K562 (cell line): Measurements from ENCODE around the gene KCNJ10. TPM values are rescaled to one million over a fixed set of nuclear protein-coding genes. Genes with fewer than 3 reads are reported as not detected.

Source experiments
- BRD9 ChIP-seq: fragments of 450-650 bp; IDR thresholded peaks from 2 replicates; pipeline ENCODE4 v1.6.1; 2018; ENCODE audit warnings: low read depth; ENCODE audit not compliant: partially characterized antibody
- FOXJ2 ChIP-seq: fragments of 200-800 bp; sonication (Bioruptor generic); IDR thresholded peaks from 2 replicates; pipeline ENCODE4 v1.6.1; 2016; ENCODE audit warnings: missing genetic modification characterization, missing compliant biosample characterization
- GABPB1 ChIP-seq: sonication (generic); formaldehyde crosslinking; IDR thresholded peaks from 2 replicates; pipeline ENCODE4 v1.8.0; 2022; ENCODE audit warnings: mild to moderate bottlenecking, missing genetic modification reagents
- GTF2E2 ChIP-seq: fragments of 200-800 bp; sonication (Bioruptor generic); IDR thresholded peaks from 2 replicates; pipeline ENCODE4 v1.6.1; 2016; ENCODE audit warnings: missing genetic modification characterization, missing compliant biosample characterization
- HEY1 ChIP-seq: fragments of 250-450 bp; sonication (Bioruptor Pico); IDR thresholded peaks from 2 replicates; pipeline ENCODE4 v1.5.0; 2020; ENCODE audit warnings: mild to moderate bottlenecking, moderate library complexity, borderline replicate concordance
- HLTF ChIP-seq: fragments of 450-650 bp; IDR thresholded peaks from 2 replicates; pipeline ENCODE4 v1.6.1; 2016
- KLF10 ChIP-seq: fragments of 250-450 bp; sonication (Bioruptor Pico); IDR thresholded peaks from 2 replicates; pipeline ENCODE4 v1.6.1; 2021; ENCODE audit warnings: matching md5 sums
- PHF21A ChIP-seq: fragments of 450-650 bp; IDR thresholded peaks from 2 replicates; pipeline ENCODE4 v1.6.1; 2017; ENCODE audit warnings: low read depth, borderline replicate concordance
- PHF8 ChIP-seq: fragments of 200-600 bp; sonication (generic); IDR thresholded peaks from 2 replicates; pipeline ENCODE4 v1.6.1; 2012; ENCODE audit warnings: mixed run types, mild to moderate bottlenecking, inconsistent platforms, low read length, moderate library complexity, borderline replicate concordance
- POLR3G ChIP-seq: IDR thresholded peaks from 2 replicates; pipeline ENCODE4 v1.6.1; 2011; ENCODE audit not compliant: insufficient read length, insufficient replicate concordance; ENCODE audit errors: extremely low read depth
- RCOR1 ChIP-seq, 2 experiments: IDR thresholded peaks; 2 replicates each; pipeline ENCODE4 v1.6.1; 2012; ENCODE audit warnings: low read depth in 2 of 2, low read length in 2 of 2, borderline replicate concordance in 1 of 2, improper control_type of control experiment in 1 of 2
- RNF2 ChIP-seq: sonication (generic); IDR thresholded peaks from 2 replicates; pipeline ENCODE4 v1.6.1; 2016
- SMAD1 ChIP-seq: fragments of 150-350 bp; IDR thresholded peaks from 2 replicates; pipeline ENCODE4 v1.6.1; 2014; ENCODE audit warnings: low read length, low read depth; ENCODE audit not compliant: partially characterized antibody
- SMARCA5 ChIP-seq: fragments of 450-650 bp; IDR thresholded peaks from 2 replicates; pipeline ENCODE4 v1.6.1; 2016
- SREBF1 ChIP-seq: fragments of 150-350 bp; IDR thresholded peaks from 2 replicates; pipeline ENCODE4 v1.6.1; 2014; ENCODE audit warnings: antibody characterized with exemption, low read depth, low read length, borderline replicate concordance
- SRSF1 ChIP-seq: fragments of 200-400 bp; formaldehyde crosslinking; IDR thresholded peaks from 2 replicates; pipeline ENCODE4 v1.6.1; 2017; ENCODE audit warnings: mild to moderate bottlenecking, low read depth, low read length, moderate library complexity
- SUPT5H ChIP-seq: fragments of 450-650 bp; IDR thresholded peaks from 2 replicates; pipeline ENCODE4 v1.6.1; 2016
- TCF7 ChIP-seq: sonication (generic); IDR thresholded peaks from 2 replicates; pipeline ENCODE4 v1.6.1; 2016; ENCODE audit warnings: antibody characterized with exemption, borderline replicate concordance
- ZNF239 ChIP-seq: fragments of 250-450 bp; sonication (Bioruptor Pico); IDR thresholded peaks from 2 replicates; pipeline ENCODE4 v1.4.0; 2020; ENCODE audit warnings: mild to moderate bottlenecking
- polyA plus RNA-seq, 8 experiments: library from polyadenylated mRNA; depleted of rRNA in 4 of 8; stranded (reverse) in 5 of 8; unstranded in 3 of 8; fragments of >200 nt; fragmentation: Nextera tagmentation in 2 of 8; fragmentation: Illumina TruSeq in 1 of 8; extraction: Ambion mirVana in 2 of 8; extraction: Trizol in 1 of 8; gene quantifications; 2 replicates each; pipeline versions ENCODE4 v1.2.1 to v1.2.3, GENCODE V29; 2011 to 2014; ENCODE audit warnings: inconsistent platforms in 1 of 8, missing spikeins in 1 of 8
- total RNA-seq, 7 experiments: library from RNA; depleted of rRNA in 6 of 7; stranded (reverse); fragments of >200 nt in 6 of 7; fragmentation: Illumina TruSeq in 2 of 7; extraction: Trizol in 2 of 7; gene quantifications; 2 replicates each; pipeline versions ENCODE4 v1.2.1 to v1.2.3, GENCODE V29; 2011 to 2021; ENCODE audit warnings: low replicate concordance in 1 of 7
- TF ChIP-seq, protein P1 (sequence below): fragments of 250-450 bp; sonication (Bioruptor Pico); IDR thresholded peaks from 2 replicates; pipeline ENCODE4 v1.6.1; 2021; ENCODE audit warnings: mild to moderate bottlenecking
- TF ChIP-seq, protein P2 (sequence below), 3 experiments: IDR thresholded peaks in 2 of 3; conservative IDR thresholded peaks in 1 of 3; 2 replicates each; pipeline ENCODE4 v1.5.1; 2011 to 2012; ENCODE audit warnings: low read length in 3 of 3, mild to moderate bottlenecking in 3 of 3, control low read depth in 2 of 3, improper control_type of control experiment in 1 of 3, inconsistent platforms in 1 of 3, low read depth in 1 of 3, mixed read lengths in 1 of 3, moderate library complexity in 1 of 3; ENCODE audit not compliant: insufficient read depth in 2 of 3
- TF ChIP-seq, protein P3 (sequence below): fragments of 250-450 bp; sonication (Bioruptor Pico); IDR thresholded peaks from 2 replicates; pipeline ENCODE4 v1.9.0; 2021; ENCODE audit warnings: mild to moderate bottlenecking, inconsistent platforms
- TF ChIP-seq, protein P4 (sequence below): fragments of 250-450 bp; sonication (Bioruptor Pico); IDR thresholded peaks from 2 replicates; pipeline ENCODE4 v1.5.0; 2020; ENCODE audit warnings: mild to moderate bottlenecking, borderline replicate concordance

The KCNJ10 gene
- total and polyA plus RNA-seq, 9 of the 15 experiments (the other 6 are each of a cell fraction or from before 2014, with no cell fraction given), result 0.06 to 0.11 TPM; not detected in 7

DNA sequence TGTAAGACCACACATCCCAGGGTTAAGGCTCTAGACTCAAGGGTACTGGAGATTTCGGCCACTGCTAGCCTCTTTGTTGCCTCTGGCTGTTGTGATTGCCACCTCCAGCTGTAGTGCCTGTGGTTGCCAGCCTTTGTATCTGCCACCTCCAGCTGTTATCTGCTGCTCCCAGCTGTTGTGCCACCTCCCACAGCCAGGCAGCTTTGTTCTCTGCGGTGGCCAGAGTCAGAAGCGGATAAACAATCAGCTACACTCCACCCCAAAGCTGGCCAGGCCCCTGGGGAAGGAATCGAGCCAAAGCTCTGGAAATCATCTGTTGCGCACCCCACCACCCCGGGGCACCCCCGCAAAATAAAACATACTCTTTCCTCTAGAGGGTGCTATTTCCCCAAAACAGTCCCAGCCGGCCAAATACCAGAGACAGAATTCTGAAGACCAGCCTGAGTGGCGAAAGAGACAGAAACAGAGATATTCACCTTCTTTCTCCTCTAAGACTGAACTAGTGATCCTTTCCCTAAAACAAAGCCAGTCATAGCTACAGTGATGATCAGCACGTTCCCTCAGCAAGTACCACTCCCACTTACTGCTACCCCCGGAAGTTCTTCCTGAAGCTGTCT, 23.4 kb downstream of the KCNJ10 start (continued):
- TF ChIP-seq PHF21A, result peak; percentile 61; the same call in 1 of the 2 replicates
- TF ChIP-seq SUPT5H, result no peak
- peak; percentile 90 for TF ChIP-seq FOXJ2
- TF ChIP-seq SREBF1, result no peak
- TF ChIP-seq TCF7, result peak; percentile 93
- TF ChIP-seq SMARCA5, result peak; percentile 67; the same call in 1 of the 2 replicates
- peak; percentile 70; the same call in 1 of the 2 replicates for TF ChIP-seq GABPB1 (CRISPR knock-in tag)
- TF ChIP-seq POLR3G, result no peak
- peak; percentile 65; the same call in 1 of the 2 replicates for TF ChIP-seq HEY1 (CRISPR knock-in tag)
- no peak; the same call in 1 of the 2 replicates for TF ChIP-seq ZNF239
- TF ChIP-seq, protein P1, sequence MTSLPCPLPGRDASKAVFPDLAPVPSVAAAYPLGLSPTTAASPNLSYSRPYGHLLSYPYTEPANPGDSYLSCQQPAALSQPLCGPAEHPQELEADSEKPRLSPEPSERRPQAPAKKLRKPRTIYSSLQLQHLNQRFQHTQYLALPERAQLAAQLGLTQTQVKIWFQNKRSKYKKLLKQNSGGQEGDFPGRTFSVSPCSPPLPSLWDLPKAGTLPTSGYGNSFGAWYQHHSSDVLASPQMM (CRISPR knock-in tag), result no peak
- peak; percentile 94 for TF ChIP-seq HLTF
- TF ChIP-seq, protein P2, sequence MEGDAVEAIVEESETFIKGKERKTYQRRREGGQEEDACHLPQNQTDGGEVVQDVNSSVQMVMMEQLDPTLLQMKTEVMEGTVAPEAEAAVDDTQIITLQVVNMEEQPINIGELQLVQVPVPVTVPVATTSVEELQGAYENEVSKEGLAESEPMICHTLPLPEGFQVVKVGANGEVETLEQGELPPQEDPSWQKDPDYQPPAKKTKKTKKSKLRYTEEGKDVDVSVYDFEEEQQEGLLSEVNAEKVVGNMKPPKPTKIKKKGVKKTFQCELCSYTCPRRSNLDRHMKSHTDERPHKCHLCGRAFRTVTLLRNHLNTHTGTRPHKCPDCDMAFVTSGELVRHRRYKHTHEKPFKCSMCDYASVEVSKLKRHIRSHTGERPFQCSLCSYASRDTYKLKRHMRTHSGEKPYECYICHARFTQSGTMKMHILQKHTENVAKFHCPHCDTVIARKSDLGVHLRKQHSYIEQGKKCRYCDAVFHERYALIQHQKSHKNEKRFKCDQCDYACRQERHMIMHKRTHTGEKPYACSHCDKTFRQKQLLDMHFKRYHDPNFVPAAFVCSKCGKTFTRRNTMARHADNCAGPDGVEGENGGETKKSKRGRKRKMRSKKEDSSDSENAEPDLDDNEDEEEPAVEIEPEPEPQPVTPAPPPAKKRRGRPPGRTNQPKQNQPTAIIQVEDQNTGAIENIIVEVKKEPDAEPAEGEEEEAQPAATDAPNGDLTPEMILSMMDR (IDR thresholded peaks at IDR 0.05 in 2 of 3, conservative IDR thresholded peaks at IDR 0.05 in 1 of 3; ENCODE audit: insufficient read depth in 2 of 3, low read depth in 1 of 3, low read length in 3 of 3), result peak; percentile 76 to 90 (median 81)
- TF ChIP-seq PHF8, result no peak
- TF ChIP-seq BRD9, result peak; percentile 77
- no peak for TF ChIP-seq GTF2E2
- TF ChIP-seq SMAD1, result peak; percentile 31
- peak; percentile 96 to 97 for TF ChIP-seq RCOR1 (IDR thresholded peaks at IDR 0.05; ENCODE audit: borderline replicate concordance in 1 of 2, low read depth in 2 of 2, low read length in 2 of 2)
- TF ChIP-seq KLF10 (CRISPR knock-in tag), result no peak
- TF ChIP-seq, protein P3, sequence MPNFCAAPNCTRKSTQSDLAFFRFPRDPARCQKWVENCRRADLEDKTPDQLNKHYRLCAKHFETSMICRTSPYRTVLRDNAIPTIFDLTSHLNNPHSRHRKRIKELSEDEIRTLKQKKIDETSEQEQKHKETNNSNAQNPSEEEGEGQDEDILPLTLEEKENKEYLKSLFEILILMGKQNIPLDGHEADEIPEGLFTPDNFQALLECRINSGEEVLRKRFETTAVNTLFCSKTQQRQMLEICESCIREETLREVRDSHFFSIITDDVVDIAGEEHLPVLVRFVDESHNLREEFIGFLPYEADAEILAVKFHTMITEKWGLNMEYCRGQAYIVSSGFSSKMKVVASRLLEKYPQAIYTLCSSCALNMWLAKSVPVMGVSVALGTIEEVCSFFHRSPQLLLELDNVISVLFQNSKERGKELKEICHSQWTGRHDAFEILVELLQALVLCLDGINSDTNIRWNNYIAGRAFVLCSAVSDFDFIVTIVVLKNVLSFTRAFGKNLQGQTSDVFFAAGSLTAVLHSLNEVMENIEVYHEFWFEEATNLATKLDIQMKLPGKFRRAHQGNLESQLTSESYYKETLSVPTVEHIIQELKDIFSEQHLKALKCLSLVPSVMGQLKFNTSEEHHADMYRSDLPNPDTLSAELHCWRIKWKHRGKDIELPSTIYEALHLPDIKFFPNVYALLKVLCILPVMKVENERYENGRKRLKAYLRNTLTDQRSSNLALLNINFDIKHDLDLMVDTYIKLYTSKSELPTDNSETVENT (CRISPR knock-in tag), result peak; percentile 37; the same call in 1 of the 2 replicates
- TF ChIP-seq SRSF1, result no peak
- TF ChIP-seq RNF2, result peak; percentile 63; the same call in 1 of the 2 replicates
- TF ChIP-seq, protein P4, sequence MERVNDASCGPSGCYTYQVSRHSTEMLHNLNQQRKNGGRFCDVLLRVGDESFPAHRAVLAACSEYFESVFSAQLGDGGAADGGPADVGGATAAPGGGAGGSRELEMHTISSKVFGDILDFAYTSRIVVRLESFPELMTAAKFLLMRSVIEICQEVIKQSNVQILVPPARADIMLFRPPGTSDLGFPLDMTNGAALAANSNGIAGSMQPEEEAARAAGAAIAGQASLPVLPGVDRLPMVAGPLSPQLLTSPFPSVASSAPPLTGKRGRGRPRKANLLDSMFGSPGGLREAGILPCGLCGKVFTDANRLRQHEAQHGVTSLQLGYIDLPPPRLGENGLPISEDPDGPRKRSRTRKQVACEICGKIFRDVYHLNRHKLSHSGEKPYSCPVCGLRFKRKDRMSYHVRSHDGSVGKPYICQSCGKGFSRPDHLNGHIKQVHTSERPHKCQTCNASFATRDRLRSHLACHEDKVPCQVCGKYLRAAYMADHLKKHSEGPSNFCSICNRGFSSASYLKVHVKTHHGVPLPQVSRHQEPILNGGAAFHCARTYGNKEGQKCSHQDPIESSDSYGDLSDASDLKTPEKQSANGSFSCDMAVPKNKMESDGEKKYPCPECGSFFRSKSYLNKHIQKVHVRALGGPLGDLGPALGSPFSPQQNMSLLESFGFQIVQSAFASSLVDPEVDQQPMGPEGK (CRISPR knock-in tag), result peak; percentile 83; the same call in 1 of the 2 replicates
